ENCODE measurements around the gene PDK1.

The PDK1 gene

DNA sequence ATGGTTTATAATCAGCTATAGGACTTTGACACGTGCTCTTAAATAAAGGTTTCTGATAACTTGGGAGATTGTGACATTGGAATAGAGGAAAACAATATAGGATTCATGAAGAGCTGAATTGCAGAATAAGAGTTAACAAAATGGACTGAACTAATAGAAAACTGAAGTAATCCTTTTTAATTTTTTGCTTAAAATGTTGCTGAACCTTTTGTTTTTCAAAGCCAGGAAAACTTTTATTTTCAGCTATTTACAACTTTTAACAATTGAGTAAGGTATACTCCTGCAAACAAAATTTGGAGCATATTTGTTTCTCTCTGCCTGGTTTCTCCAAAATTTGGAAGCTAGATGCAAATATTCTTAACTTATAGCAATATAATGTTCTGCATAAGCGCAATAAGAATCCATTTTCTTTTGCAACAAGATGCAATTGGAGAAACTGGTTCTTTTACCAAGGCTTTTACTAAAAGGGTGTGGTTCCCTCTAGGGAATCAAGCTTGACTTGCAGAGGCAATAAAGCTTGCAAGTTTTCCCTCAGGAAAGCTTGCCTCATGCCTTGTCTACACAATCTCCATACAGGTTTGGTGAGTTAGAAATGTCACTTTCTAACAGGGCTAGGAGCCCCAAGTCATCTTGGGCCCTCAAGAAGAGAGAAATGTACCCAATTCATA is 10.3 kb upstream of the PDK1 start:
- no peak for TF ChIP-seq GATA3 (IDR thresholded peaks at IDR 0.05; ENCODE audit: low read depth, low read length)
- no peak for TF ChIP-seq GATA2 (IDR thresholded peaks at IDR 0.05; ENCODE audit: low read depth, low read length)

DNA sequence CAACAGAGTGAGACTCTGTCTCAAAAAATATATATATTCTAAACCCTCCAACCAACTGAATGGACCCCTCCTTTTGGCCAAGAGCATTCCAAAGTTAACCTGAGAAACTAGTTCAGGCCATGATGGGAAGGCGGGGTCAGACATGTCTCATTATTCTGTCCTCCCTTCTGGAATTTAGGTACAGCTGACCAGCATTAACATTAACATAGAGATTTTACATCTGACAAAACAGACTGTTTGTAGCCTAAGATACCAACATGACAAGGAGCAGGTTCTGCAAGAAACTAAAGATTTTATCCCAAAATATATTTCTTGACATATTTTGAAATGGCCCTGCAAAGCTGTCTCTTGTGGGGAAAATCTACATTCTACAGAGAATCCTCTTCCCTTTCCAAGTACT is 6.8 kb upstream of the PDK1 start:
- no peak for TF ChIP-seq GATA2 (IDR thresholded peaks at IDR 0.05; ENCODE audit: low read depth, low read length)
- TF ChIP-seq GATA3 (IDR thresholded peaks at IDR 0.05; ENCODE audit: low read depth, low read length): no peak

- no peak for TF ChIP-seq GATA3 (IDR thresholded peaks at IDR 0.05; ENCODE audit: low read depth, low read length)
- no peak for TF ChIP-seq GATA2 (IDR thresholded peaks at IDR 0.05; ENCODE audit: low read depth, low read length)
Measured at GRCh38 chr2:172550419-172550818, 5.5 kb upstream of the PDK1 start.

- TF ChIP-seq GATA3 (IDR thresholded peaks at IDR 0.05; ENCODE audit: low read depth, low read length) (no peak), GATA2 (IDR thresholded peaks at IDR 0.05; ENCODE audit: low read depth, low read length) (no peak)
Measured at GRCh38 chr2:172551271-172551670, 4.6 kb upstream of the PDK1 start.

GRCh38 chr2:172552547-172553291 is 3.2 kb upstream of the PDK1 start:
- no peak for TF ChIP-seq GATA2 (IDR thresholded peaks at IDR 0.05; ENCODE audit: low read depth, low read length)
- TF ChIP-seq GATA3 (IDR thresholded peaks at IDR 0.05; ENCODE audit: low read depth, low read length): no peak

DNA sequence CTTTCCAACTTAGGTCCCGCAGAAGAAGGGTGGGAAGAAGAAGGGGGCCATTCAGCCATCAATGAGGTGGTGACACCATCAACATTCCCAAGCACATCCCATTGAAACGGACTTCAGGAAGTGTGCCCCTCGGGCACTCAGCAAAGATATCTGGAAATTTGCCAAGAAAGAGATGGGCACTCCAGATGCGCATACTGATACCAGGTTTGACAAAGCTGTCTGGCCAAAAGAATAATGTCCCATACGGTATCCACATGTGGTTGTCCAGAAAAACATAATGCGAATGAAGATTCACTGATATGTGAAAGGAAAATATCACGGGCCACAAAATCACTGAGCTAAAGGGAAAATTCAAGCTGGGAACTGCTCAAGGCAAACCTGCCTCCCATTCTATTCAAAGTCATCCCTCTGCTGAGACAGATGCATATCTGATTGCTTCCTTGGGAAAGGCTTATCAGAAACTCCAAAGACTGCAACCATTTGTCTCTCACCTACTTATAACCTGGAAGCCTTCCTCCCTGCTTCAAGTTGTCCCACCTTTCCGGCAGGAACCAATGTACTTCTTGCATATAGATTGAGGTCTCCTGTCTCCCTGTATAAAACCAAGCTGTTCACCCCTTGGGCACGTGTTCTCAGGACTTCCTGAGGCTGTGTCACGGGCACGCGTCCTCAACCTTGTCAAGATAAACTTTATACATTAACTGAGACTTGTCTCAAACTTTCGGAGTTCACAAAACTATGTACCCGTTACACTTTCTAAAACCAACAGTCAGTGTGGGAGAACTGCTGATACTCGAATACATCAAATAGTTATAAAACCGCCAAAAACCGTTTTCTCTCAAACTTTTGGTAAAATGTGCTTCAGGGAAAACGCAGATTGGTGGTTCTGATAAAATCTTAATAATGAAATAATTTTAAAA is 1.3 kb upstream of the PDK1 start:
- TF ChIP-seq GATA2 (IDR thresholded peaks at IDR 0.05; ENCODE audit: low read depth, low read length): peak; percentile 96
- peak; percentile 87 for TF ChIP-seq GATA3 (IDR thresholded peaks at IDR 0.05; ENCODE audit: low read depth, low read length)

DNA sequence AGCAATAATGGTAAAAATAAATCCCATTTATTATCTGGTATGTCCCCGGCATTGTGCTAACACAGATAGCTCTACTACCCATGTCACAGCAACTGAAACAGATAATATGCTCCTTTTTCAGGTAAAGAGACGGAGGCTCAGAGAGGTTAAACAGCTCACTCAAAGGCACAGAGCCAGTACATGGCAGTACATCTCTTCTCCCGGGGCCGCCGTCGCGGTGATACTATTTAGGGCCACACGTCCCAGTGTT is 693 bp upstream of the PDK1 start:
- TF ChIP-seq GATA3 (IDR thresholded peaks at IDR 0.05; ENCODE audit: low read depth, low read length): no peak
- no peak for TF ChIP-seq GATA2 (IDR thresholded peaks at IDR 0.05; ENCODE audit: low read depth, low read length)

DNA sequence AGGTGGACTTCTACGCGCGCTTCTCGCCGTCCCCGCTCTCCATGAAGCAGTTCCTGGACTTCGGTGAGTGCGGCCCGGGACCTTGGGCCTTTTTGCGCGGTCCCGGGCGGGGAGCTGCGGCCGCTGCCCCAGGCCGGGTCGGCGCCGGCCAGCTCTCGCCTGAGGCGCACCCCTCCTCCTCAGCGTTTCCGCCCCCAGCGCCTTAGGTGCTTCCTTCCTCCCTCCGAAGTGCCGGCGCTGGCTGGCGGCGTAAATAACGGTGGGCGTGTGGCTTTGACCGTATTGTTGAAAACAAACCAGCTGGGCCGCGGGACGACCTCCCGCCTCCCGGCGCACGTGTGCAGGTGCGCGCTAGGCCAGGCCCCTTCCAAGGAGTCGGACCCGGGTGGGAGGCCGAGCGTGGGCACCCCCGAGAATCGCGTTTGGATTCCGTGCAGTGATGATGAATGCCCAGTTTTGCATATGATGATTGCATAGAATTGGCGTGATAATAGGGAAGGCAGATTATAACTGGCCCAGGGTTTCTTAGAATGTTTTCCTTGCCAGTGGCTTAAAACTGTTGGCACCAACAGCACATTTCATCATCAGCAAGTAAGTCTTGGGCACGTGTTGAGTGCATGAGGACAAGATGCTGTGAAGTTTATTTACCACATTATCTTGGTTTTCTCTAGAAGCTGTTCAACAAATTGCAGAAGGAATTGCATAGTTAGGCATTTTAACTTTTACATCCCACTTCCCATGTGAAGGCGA is 569 bp downstream of the PDK1 start:
- TF ChIP-seq GATA3 (IDR thresholded peaks at IDR 0.05; ENCODE audit: low read depth, low read length) (no peak), GATA2 (IDR thresholded peaks at IDR 0.05; ENCODE audit: low read depth, low read length) (no peak)

GRCh38 chr2:172558372-172558771 is 2.5 kb downstream of the PDK1 start:
- TF ChIP-seq GATA3 (IDR thresholded peaks at IDR 0.05; ENCODE audit: low read depth, low read length) (no peak), GATA2 (IDR thresholded peaks at IDR 0.05; ENCODE audit: low read depth, low read length) (no peak)

GRCh38 chr2:172560721-172561120 is 4.8 kb downstream of the PDK1 start:
- TF ChIP-seq GATA2 (IDR thresholded peaks at IDR 0.05; ENCODE audit: low read depth, low read length): no peak
- no peak for TF ChIP-seq GATA3 (IDR thresholded peaks at IDR 0.05; ENCODE audit: low read depth, low read length)

GRCh38 chr2:172561270-172561669 is 5.4 kb downstream of the PDK1 start:
- no peak for TF ChIP-seq GATA3 (IDR thresholded peaks at IDR 0.05; ENCODE audit: low read depth, low read length)
- TF ChIP-seq GATA2 (IDR thresholded peaks at IDR 0.05; ENCODE audit: low read depth, low read length): no peak

DNA sequence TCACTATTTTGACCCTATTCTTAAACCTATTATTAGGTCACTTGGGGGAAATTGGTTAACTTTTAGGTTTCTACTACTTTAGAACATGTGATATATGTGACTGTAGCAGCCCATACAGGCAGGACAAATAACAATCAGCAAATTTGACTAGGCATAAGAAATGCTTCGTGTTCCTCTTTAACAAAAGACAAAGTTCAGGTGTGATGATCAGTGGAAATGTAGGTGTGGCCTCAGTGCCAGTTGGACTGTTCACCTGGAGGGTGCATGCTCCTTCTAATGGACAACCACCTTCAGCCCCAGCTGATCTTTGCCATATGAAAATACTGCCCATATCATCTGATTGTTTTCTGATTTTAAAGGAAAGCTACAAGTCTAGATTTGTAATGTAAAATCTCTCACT is 6.4 kb downstream of the PDK1 start:
- TF ChIP-seq GATA3 (IDR thresholded peaks at IDR 0.05; ENCODE audit: low read depth, low read length): no peak

DNA sequence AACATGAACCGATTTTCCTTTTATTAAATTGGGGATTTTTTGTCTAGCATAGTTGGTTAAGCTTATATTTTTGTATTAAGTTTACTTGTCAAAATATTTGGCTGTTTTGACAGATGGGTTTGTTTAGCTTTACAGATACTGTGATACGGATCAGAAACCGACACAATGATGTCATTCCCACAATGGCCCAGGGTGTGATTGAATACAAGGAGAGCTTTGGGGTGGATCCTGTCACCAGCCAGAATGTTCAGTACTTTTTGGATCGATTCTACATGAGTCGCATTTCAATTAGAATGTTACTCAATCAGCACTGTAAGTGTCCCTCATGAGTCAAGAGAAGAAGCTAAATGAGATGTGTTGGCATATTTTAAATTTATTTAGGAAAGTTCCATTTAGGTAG is 8.5 kb downstream of the PDK1 start:
- TF ChIP-seq GATA2 (IDR thresholded peaks at IDR 0.05; ENCODE audit: low read depth, low read length) (no peak), GATA3 (IDR thresholded peaks at IDR 0.05; ENCODE audit: low read depth, low read length) (no peak)

DNA sequence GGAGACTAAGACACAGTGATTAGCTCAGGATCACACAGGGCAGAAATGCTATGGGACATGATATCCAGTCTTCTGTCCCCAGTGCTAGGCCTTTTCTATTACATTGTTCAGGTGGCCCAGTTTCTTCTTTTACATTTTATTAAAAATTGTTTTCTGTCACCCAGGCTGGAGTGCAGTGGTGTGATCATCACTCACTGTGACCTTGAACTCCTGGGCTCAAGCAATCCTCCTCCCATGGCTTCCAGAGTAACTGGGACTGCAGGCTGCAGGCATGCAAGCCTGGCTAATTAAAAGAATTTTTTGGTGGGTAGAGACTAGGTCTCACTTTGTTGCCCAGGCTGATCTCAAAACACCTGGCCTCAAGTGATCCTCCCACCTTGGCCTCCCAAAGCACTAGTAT is 15.4 kb downstream of the PDK1 start:
- no peak for TF ChIP-seq GATA3 (IDR thresholded peaks at IDR 0.05; ENCODE audit: low read depth, low read length)
- TF ChIP-seq GATA2 (IDR thresholded peaks at IDR 0.05; ENCODE audit: low read depth, low read length): no peak

Measured in SH-SY5Y (cell line).